ENCODE measurements around the gene CXCL11.
"Not testable (repeated sequence)": the region's sequence is repeated elsewhere in the genome, so short reads cannot be mapped to it uniquely, and the experiment has no call there.

The CXCL11 gene

DNA sequence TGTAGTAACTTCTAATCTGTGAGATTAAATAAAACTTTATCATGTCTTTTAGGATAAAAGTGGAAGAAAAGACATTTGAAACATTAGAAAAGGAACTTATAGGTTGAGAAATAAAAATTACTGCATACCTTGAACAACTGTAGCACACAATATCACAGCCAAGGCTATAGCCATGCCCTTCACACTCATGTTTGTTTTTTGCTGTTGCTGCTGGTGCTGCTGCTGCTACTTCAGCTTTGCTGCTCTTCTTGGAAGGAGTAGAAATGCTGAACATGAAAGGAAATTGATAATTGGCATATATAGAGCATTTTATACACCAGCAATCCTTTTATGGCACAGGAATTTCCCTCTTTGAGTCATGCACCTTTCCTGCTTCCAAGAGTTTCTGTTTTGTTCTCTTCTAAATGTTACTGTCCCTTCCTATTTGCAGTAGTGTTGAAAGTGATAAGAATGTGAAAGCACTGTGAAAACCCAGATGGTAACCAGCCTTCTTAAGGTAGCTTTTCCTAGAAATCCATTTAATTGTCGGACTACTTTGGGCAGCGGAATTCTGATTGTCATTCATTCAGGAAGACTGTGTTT is at the start of gene CXCL11:
CXCL11 (minus strand) TSS at position 272 of the 582 bp plus-strand sequence; CDS start at position 189, 83 bp downstream.
- DNase-seq (ENCODE audit: low read depth in 3 of 3, low spot score in 1 of 3), result no peak

DNA sequence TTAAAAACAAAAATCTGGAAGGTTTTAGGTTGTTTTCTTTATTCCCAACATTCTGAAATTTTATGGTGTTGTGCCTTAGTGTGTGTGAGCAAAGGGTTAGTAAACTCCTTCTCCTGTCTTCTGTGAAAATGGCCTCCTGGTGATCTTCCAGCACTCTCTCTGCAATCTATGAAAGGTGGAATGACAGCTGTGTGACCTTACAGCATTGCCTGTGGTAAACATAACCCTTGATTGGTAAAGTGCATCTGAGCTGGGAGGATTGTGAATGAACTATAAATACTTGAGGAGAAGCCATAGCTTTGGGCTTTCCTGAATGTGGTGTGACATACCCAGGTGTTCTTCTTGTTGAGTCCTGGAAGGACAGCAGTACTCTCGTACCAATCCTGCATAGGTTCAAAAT is 48.7 kb upstream of the CXCL11 start:
- DNase-seq (ENCODE audit: low read depth in 3 of 3, low spot score in 1 of 3), result no peak

DNA sequence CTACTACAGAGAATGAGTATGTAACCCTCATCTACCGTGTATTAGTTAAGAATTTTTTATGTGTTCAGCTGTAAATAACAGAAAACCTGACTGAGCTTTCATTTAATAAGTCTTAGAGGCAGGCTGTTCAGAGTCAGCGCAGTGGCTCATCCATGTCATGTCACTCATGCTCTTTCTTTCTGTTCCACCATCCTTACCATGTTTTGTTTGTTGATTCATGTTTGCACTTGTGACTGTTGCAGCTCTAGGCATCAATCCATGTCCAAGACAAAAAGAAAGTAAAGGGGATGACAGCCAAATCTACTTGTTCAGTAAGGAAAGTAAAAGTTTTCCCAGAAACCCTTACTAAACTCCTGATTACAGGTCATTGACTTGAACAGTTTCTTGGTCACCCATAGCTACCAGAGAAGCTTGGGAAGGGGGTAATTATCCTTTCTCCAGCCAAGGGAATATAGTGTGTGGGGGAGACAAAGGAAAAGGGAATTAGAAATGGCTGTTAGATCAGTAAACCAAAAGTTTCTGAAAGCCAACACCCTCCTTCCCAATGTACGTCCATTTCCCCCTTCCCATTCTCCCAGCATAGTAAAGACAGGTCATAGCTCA is 47.6 kb upstream of the CXCL11 start:
- no peak for DNase-seq (ENCODE audit: low read depth in 3 of 3, low spot score in 1 of 3)

DNA sequence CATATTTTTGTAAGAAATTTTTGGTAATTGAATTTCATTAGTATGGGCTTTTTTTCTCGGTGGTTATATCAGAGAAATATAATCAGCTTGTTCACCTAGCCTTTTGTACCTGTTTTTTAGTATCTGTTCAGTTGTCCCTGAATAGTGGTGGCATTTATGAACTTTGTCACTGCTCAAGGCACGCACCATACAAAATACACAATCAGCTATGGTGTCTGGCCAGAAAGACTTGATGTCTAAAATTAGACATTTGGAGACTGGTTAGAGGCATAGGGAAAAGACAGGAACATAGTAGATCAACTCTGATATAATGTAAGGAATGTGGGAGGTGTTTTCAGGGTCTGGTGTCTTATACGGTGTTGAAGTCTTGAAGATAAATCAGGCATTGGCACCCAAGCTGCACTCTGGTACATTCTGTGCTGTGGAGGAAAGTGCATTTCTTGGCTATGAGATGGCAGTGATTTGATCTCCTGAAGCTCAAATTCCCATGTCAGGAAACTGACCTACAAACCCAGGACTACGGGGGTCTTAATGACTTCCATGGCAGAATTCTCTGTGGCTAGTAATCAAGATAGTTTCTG is 42.3 kb upstream of the CXCL11 start:
- no peak for DNase-seq (ENCODE audit: low read depth in 3 of 3, low spot score in 1 of 3)

DNA sequence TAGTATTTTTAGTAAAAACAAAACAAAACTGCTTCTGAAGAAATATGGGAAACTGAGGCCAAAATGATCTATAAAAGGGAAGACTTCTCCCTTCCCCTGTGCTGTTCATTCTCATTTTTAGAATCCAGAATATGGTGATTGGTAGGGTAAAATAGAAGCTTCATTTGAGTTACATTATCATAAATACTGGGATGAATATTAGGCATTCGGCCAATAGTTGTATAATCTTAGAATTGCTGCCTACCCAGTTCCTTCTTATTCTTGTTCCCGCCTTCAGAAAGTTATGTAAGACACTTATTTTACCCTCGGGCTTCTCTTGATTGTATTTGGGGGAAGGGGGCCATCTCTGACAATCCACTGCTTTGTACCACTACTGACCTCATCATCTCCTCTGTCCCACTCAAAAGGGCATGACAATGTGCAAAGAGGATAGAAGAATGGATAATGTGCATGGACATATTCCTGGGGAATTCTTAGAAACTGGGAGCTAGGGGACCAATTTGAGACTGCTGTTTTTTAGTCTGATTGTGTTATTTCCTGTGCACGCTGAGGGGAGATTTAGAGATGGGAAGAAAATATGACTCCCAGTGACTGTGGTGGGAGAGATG is 39.2 kb upstream of the CXCL11 start:
- no peak for DNase-seq (ENCODE audit: low read depth in 3 of 3, low spot score in 1 of 3)

DNA sequence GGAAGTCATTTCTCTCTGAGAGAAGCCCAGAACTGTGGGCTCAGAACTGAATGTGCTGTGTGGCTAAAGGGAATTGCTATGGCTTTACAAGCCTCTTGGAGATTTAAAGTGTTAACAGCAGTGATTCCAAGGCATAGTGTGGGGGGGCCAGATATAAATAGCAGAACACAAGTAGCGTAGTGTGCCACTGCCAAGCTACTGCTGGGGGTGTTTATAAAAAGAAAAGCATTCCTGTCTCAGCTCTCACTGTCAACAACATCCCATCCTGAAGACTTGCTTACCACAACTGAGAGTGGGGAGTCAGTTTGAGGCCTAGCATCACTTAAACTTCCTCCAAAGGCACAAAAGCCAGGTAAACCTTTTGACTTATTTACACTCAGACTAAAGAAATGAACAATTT is 38.6 kb upstream of the CXCL11 start, which contains the start of gene ART3:
ART3 (plus strand) TSS at position 242 of the 400 bp plus-strand sequence. CDS start 1,181 bp downstream, outside the sequence.
- DNase-seq (ENCODE audit: low read depth in 3 of 3, low spot score in 1 of 3), result no peak

DNA sequence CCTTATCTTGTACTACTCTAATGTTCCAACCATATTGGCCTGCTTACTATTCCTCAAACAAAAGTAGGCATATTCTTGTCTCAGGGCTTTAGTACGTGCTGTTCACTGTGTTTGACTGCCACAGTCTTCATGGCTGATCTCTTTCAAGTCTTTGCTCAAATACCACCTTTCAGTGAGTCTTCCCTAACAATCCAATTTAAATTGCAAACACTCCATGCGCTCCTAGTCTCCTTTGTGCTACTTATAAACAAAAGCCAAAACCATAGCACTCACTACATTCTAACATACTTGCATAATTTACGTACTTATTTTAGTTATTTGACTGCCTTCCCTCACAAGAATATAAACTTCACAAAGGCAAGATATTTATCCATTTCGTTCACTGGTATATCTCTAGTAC is 36.9 kb upstream of the CXCL11 start:
- no peak for DNase-seq (ENCODE audit: low read depth in 3 of 3, low spot score in 1 of 3)

DNA sequence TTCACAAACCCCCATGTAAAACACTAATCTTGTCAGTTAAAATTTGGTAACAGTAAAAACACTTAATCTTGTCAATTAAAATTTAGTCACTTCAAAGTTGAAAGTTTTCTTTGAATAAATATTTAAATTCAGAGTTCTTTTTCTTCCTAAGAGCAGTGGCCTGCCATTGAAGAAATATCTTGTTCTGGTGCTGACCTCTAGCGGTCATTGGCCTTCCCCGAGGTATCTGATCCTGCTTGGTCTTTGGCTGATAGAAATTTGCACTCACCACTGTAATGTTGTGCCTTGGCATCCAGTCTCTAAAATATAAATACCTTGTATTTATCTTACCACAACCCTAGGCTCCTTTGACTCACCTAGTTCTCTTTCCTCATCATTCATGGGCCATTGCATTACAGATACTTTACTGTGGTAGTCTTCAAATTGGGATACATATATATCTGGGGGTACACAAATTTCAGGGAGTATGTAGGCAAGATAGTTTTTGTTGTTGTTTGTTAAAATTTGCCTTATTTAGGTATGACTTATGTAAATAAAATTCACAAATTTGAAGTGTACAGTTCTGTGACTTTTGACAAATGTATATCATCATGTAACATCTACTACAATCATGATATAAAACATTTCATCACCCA is 31.9 kb upstream of the CXCL11 start:
- peak; percentile 6 to 47 (median 20) for DNase-seq (ENCODE audit: low read depth in 3 of 3, low spot score in 1 of 3)

DNA sequence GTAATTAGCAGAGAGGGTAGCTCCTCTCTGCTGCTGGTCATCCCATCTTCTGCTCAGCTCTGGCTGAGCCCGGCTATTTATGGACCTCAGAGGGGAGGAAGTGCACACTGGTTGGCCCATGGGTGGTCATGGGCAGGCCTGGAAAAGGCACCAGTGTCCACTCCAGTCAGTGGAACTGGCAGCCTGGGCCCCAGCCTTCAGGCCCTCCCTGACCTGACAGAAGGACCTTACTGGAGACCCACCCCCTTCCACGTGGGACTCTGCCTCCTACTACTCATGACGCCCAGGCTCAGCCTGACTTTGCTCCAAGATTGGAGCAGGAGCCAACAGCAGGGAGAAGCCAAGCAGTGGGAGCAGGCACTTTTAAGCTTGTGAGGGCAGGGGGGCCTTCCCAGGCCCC is 30.7 kb upstream of the CXCL11 start:
- DNase-seq (ENCODE audit: low read depth in 3 of 3, low spot score in 1 of 3), result no peak

DNA sequence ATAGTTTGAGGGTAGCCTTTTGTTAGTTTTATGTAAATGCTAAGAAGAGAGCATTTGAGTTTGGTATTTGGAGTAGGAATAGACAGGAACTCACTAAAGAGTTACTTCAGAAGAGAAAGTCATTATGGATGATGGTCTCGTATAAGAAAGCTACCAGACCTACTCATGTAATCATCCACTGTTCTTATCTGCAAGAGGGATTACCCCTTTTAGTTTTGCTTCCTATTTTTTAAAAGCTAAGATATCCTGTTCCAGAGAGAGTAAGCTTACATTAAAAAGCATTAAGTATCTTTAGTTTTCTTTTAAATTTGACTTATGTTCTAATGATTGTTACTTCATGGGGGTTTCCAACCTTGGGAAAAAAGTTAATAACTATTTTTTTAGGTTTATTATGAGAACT is 26.1 kb upstream of the CXCL11 start:
- no peak for DNase-seq (ENCODE audit: low read depth in 3 of 3, low spot score in 1 of 3)

DNA sequence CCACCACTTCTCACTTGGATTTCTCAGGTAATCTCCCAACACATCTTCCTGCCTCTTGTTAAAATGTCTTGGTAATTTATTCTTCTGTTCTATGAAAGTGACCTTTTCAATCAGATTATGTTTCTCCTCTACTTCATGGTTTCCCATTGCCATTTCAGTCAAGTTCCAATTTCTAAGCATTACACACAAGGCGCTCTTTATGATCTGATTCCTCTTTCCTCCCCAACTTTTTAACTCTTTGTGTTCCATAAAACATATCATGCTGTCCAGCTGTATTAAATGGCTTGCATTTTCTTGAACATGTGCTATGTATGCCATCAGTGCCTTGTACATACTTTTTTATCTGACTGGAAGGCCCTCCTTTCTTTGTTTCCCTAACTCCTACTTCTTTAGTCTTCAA is 25.6 kb upstream of the CXCL11 start:
- no peak for DNase-seq (ENCODE audit: low read depth in 3 of 3, low spot score in 1 of 3)

DNA sequence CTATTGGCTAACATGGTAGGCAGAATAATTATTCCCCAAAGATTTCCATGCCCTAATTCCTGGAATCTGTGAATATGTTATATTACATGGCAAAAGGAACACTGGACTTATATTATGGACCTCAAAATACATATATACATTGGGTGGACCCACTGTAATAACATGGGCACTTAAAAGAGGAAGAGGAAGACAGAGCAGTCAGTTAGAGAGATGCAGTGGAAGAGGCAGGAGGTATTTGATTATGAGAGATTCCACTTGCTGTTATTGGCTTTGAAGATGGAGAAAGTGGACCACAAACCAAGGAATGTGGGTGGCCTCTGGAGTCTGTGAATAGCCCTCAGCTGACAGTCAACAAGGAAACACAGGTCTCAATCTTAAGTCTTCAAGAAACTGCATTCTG is 24.6 kb upstream of the CXCL11 start:
- no peak for DNase-seq (ENCODE audit: low read depth in 3 of 3, low spot score in 1 of 3)

DNA sequence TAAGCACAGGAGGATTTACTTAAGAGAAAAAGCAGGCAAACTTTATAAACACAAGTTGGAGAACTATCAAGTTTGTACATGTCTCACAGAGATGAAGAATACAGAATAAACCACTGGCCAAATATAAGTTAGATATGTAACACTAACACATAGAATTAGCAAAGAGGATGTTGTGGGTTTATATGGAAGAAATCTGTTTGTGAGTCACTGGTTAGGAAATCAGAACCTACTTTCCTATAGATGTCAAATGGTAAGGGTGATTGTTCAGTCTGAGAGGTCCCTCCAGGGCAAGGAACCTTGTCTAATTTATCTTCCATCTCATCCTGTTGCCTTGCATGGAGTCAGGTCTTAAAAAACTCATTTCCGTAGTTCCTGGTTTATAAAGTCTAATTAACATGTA is 23.9 kb upstream of the CXCL11 start:
- DNase-seq (ENCODE audit: low read depth in 3 of 3, low spot score in 1 of 3), result no peak

DNA sequence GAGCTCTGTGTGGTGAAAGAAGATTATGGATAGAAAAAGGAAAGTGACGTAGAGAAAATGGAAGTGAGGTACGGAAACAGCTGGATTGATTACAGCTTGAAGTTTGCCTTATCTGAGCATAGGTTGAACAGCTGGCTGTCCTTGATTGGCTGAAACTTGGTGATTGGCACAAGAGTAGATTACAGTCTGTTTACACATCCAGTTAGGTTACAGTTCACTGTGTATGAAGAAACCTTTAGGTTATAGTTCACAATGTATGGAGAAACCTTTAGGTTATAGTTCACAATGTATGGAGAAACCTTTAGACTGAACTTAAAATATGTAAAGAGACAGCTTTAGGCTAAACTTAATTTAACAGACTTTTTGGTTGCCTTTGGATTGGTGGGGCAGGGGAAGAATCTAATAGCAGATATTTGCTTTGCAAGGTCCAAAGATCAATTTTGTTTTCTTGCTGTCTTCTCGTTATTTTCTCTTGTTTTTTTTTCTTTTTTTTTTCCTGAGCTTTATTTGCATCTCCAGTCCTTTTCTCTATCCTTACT is 23.1 kb upstream of the CXCL11 start:
- no peak for DNase-seq (ENCODE audit: low read depth in 3 of 3, low spot score in 1 of 3)

DNA sequence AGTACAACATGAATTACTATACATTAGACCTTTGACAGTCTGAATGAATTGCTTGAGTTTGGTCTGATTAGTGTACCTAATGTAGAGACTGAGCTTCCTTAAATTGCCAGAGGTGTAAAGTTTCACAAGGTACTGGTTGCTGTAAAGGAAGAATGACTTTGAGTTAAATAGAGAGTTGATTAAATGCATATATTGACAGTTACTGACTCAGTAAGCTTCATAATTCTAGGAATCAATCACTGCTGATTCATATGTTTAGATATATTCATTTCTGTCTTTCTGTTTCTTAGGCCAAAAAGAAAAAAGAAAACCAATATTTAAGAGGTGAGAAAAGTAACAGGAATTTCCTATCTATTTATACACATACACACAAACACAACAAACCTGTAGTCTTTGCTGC is 22.4 kb upstream of the CXCL11 start:
- no peak for DNase-seq (ENCODE audit: low read depth in 3 of 3, low spot score in 1 of 3)

DNA sequence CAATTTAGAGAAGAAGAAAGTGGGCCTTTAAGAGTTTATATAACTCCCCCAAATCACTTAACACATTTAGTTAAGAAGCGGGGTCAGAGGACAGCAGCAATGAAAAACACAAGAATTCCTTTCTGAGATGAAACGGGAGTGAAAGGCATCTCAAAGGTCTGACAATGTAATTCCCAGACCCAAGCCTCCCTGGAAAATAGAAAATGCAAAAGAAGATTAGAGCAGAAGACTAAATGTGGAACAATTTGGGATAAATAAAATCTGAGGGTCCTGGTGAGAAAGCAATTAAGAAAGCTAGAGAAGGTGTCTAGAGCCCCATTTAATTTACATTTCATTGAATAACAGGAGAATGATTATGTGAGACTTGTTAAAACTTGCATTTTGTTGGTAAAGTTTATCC is 19.6 kb upstream of the CXCL11 start:
- DNase-seq (ENCODE audit: low read depth in 3 of 3, low spot score in 1 of 3), result no peak

DNA sequence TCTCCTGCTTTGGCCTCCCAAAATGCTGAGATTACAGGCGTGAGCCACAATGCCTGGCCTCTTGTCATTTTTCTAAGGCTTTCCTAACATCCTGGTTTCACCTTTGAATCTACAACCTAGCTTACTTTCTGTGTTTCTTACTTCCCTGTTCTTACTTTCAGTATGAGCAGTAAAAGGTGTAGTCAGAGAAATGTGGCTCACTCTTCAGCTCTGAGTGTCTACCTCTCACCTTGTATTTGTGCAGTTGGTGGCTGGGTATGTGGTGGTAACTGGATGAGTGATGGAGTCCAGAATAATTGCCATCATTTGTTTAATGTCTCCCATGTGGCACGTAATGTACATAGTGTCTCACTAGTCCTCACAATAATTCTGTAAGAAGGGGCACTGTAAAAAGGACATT is 19.1 kb upstream of the CXCL11 start:
- DNase-seq (ENCODE audit: low read depth in 3 of 3, low spot score in 1 of 3), result no peak

DNA sequence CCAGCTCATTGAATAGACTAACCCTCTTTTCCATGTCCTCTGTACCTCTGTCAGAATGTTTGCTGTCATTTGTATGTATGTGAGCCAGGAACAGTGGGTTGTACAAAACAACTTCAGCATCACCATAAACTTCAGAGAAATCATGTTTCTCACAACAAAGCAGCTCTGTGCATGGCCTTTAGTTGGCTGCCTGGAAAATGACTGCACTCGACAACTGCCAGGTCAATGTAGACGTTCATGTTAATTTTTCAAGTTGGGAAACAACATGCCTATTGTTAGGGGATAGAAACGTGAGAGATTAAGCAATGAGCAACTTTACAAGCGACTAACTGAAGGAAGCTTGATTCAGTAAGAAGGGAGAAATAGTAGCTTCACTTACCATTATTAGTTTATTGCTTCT is 17.9 kb upstream of the CXCL11 start:
- no peak for DNase-seq (ENCODE audit: low read depth in 3 of 3, low spot score in 1 of 3)

DNA sequence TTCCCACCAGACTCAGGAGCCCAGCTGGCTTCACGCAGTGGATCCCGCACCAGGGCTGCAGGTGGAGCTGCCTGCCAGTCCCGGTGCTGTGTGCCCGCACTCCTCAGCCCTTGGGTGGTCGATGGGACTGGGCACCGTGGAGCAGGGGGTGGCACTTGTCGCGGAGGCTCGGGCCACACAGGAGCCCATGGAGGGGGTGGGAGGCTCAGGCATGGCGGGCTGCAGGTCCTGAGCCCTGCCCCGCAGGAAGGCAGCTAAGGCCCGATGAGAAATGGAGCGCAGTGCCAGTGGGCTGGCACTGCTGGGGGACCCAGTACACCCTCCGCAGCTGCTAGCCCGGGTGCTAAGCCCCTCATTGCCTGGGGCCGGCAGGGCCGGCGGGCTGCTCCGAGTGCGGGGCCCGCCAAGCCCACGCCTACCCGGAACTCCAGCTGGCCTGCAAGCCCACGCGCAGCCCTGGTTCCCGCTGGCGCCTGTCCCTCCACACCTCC is 14.7 kb upstream of the CXCL11 start:
- not testable (repeated sequence) for DNase-seq (ENCODE audit: low read depth in 3 of 3, low spot score in 1 of 3)

DNA sequence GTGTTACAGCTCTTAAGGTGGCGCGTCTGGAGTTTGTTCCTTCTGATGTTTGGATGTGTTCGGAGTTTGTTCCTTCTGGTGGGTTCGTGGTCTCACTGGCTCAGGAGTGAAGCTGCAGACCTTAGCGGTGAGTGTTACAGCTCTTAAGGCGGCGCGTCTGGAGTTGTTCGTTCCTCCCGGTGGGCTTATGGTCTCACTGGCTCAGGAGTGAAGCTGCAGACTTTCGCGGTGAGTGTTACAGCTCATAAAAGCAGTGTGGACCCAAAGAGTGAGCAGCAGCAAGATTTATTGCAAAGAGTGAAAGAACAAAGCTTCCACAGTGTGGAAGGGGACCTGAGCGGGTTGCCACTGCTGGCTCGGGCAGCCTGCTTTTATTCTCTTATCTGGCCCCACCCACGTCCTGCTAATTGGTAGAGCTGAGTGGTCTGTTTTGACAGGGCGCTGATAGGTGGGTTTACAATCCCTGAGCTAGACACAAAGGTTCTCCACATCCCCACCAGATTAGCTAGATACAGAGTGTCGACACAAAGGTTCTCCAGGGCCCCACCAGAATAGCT is 14.1 kb upstream of the CXCL11 start:
- DNase-seq (ENCODE audit: low read depth in 3 of 3, low spot score in 1 of 3), result not testable (repeated sequence)

DNA sequence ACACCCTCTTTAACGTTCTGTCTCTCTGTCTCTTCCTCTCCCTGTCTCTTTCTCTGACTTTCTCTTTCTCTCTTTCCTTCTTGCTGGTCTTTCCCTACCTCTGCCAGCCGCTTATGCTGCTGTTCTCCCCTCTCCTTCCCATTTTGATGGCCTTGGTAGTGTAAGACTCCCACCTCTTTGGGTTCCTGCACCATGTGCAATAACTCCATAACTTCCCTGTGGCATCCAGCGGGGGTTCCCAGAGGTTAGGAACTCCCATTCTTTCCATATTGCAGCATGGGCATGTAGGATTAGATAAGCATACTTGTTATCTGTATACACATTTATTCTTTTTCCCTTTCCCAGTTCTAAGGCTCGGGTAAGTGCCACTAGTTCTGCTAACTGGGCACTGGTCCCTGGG is 8.8 kb upstream of the CXCL11 start:
- DNase-seq (ENCODE audit: low read depth in 3 of 3, low spot score in 1 of 3), result not testable (repeated sequence)
